ENCODE data around the gene PPM1E.

PPM1E gene

GRCh38 chr17:59003860-59004259 lies 248.2 kb downstream of the PPM1E start:
- TF ChIP-seq SIN3A (IDR thresholded peaks at IDR 0.05; ENCODE audit: borderline replicate concordance, insufficient read depth, low read length) (no peak), REST (IDR thresholded peaks at IDR 0.05; ENCODE audit: insufficient read depth in 1 of 2, low read depth in 2 of 2, low read length in 2 of 2) (no peak), FOXP2 (optimal IDR thresholded peaks at IDR 0.05; ENCODE audit: borderline replicate concordance, extremely low read depth, extremely low read length, insufficient read depth) (no peak), POLR2AphosphoS5 (IDR thresholded peaks at IDR 0.05; ENCODE audit: low read depth, low read length) (no peak), TAF1 (IDR thresholded peaks at IDR 0.05; ENCODE audit: borderline replicate concordance, insufficient read depth, low read length) (no peak)

GRCh38 chr17:59004338-59005111 lies 248.9 kb downstream of the PPM1E start:
- TF ChIP-seq SIN3A (IDR thresholded peaks at IDR 0.05; ENCODE audit: borderline replicate concordance, insufficient read depth, low read length) (no peak), TAF1 (IDR thresholded peaks at IDR 0.05; ENCODE audit: borderline replicate concordance, insufficient read depth, low read length) (no peak), REST (IDR thresholded peaks at IDR 0.05; ENCODE audit: insufficient read depth in 1 of 2, low read depth in 2 of 2, low read length in 2 of 2) (no peak), POLR2AphosphoS5 (IDR thresholded peaks at IDR 0.05; ENCODE audit: low read depth, low read length) (no peak), FOXP2 (optimal IDR thresholded peaks at IDR 0.05; ENCODE audit: borderline replicate concordance, extremely low read depth, extremely low read length, insufficient read depth) (no peak)

GRCh38 chr17:59007995-59008394 lies 252.3 kb downstream of the PPM1E start:
- TF ChIP-seq FOXP2 (optimal IDR thresholded peaks at IDR 0.05; ENCODE audit: borderline replicate concordance, extremely low read depth, extremely low read length, insufficient read depth) (no peak), TAF1 (IDR thresholded peaks at IDR 0.05; ENCODE audit: borderline replicate concordance, insufficient read depth, low read length) (no peak), POLR2AphosphoS5 (IDR thresholded peaks at IDR 0.05; ENCODE audit: low read depth, low read length) (no peak), REST (IDR thresholded peaks at IDR 0.05; ENCODE audit: insufficient read depth in 1 of 2, low read depth in 2 of 2, low read length in 2 of 2) (no peak), SIN3A (IDR thresholded peaks at IDR 0.05; ENCODE audit: borderline replicate concordance, insufficient read depth, low read length) (no peak)

- no peak for TF ChIP-seq TAF1 (IDR thresholded peaks at IDR 0.05; ENCODE audit: borderline replicate concordance, insufficient read depth, low read length)
Measured at GRCh38 chr17:59008737-59009136, 253.1 kb downstream of the PPM1E start.

GRCh38 chr17:59010026-59010425 lies 254.4 kb downstream of the PPM1E start:
- TF ChIP-seq REST (IDR thresholded peaks at IDR 0.05; ENCODE audit: insufficient read depth in 1 of 2, low read depth in 2 of 2, low read length in 2 of 2), result no peak
- TF ChIP-seq TAF1 (IDR thresholded peaks at IDR 0.05; ENCODE audit: borderline replicate concordance, insufficient read depth, low read length), result no peak
- TF ChIP-seq FOXP2 (optimal IDR thresholded peaks at IDR 0.05; ENCODE audit: borderline replicate concordance, extremely low read depth, extremely low read length, insufficient read depth), result no peak
- TF ChIP-seq SIN3A (IDR thresholded peaks at IDR 0.05; ENCODE audit: borderline replicate concordance, insufficient read depth, low read length), result no peak
- TF ChIP-seq POLR2AphosphoS5 (IDR thresholded peaks at IDR 0.05; ENCODE audit: low read depth, low read length), result no peak
